Tibial artery (tissue), 4 donors: ENCODE data around the gene RABGAP1.

Experiments
- DNase-seq, 2 donors: peaks; one replicate each; pipeline ENCODE4 v3.0.0-alpha.2; 2019
- H3K27ac ChIP-seq, 2 donors: fragments of 200-600 bp; sonication (generic) in 1 of 2; 1 replicate in 1 of 2; 2 replicates in 1 of 2; pipeline ENCODE4 v1.5.1; 2018 to 2019; ENCODE audit warnings: mild to moderate bottlenecking in 1 of 2
- H3K27me3 ChIP-seq, 2 donors: fragments of 200-600 bp; sonication (generic) in 1 of 2; one replicate each; pipeline versions ENCODE4 v1.5.1 to v1.6.0; 2016 to 2019
- H3K36me3 ChIP-seq, 3 donors: fragments of 200-600 bp; sonication (generic) in 2 of 3; one replicate each; pipeline ENCODE4 v1.5.1; 2016 to 2019; ENCODE audit warnings: mild to moderate bottlenecking in 2 of 3
- H3K4me1 ChIP-seq, 4 donors: fragments of 200-600 bp; sonication (generic) in 2 of 4; 1 replicate in 3 of 4; 2 replicates in 1 of 4; pipeline ENCODE4 v1.5.1; 2016 to 2019
- H3K4me3 ChIP-seq, 2 donors: fragments of 200-600 bp; sonication (generic) in 1 of 2; 1 replicate in 1 of 2; 2 replicates in 1 of 2; pipeline ENCODE4 v1.5.1; 2018 to 2019; ENCODE audit warnings: mild to moderate bottlenecking in 2 of 2
- H3K9me3 ChIP-seq, 3 donors: fragments of 200-600 bp; sonication (generic) in 1 of 3; one replicate each; pipeline ENCODE4 v1.5.1; 2016 to 2019
- CTCF ChIP-seq, 2 experiments: fragments of 200-600 bp in 1 of 2; fragments of 450-650 bp in 1 of 2; IDR thresholded peaks; one replicate each; pipeline ENCODE4 v1.5.1; 2017 to 2019; ENCODE audit warnings: antibody characterized with exemption in 2 of 2, mild to moderate bottlenecking in 1 of 2, moderate library complexity in 1 of 2
- intact Hi-C: fragments of 100-400 bp; cut with DNase I; formaldehyde crosslinking; loops from one replicate; pipeline ENCODE4 v1.15.0; 2023; ENCODE audit warnings: low total_unique reads

RABGAP1 gene

GRCh38 chr9:123039617-123040219, 98.9 kb downstream of the RABGAP1 start:
- no peak for TF ChIP-seq CTCF (IDR thresholded peaks at IDR 0.05)
- H3K27ac ChIP-seq = peak overlapping the region; percentile 73 to 82
- no peaks in the 10 kb centered on the region for H3K27me3 ChIP-seq
- peaks cover 0 to 76% (median 22%) of the 10 kb centered on the region in 4 donors for H3K4me1 ChIP-seq
- no peak for DNase-seq
- no peaks in the 10 kb centered on the region for H3K9me3 ChIP-seq
- peaks cover 0 to 5% (median 0%) of the 10 kb centered on the region in 3 donors for H3K36me3 ChIP-seq
- no peak overlapping the region for H3K4me3 ChIP-seq
- intact Hi-C loops = no loop called here

GRCh38 chr9:123040801-123041200, 100.0 kb downstream of the RABGAP1 start:
- H3K4me3 ChIP-seq = no peak overlapping the region
- intact Hi-C loops = no loop called here
- H3K4me1 ChIP-seq = peaks cover 0 to 87% (median 28%) of the 10 kb centered on the region in 4 donors
- no peak for TF ChIP-seq CTCF (IDR thresholded peaks at IDR 0.05)
- no peak for DNase-seq
- no peaks in the 10 kb centered on the region for H3K27me3 ChIP-seq
- no peaks in the 10 kb centered on the region for H3K36me3 ChIP-seq
- H3K9me3 ChIP-seq = no peaks in the 10 kb centered on the region
- peak overlapping the region; percentile 73 to 82 for H3K27ac ChIP-seq

- DNase-seq = no peak
- Histone ChIP-seq H3K27me3 (no peaks in the 10 kb centered on the region), H3K36me3 (no peaks in the 10 kb centered on the region), H3K9me3 (no peaks in the 10 kb centered on the region), H3K4me3 (no peak overlapping the region), H3K27ac (peak overlapping the region; percentile 73 to 82), H3K4me1 (peaks cover 0 to 93% (median 31%) of the 10 kb centered on the region in 4 donors)
- intact Hi-C loops = no loop called here
- TF ChIP-seq CTCF (IDR thresholded peaks at IDR 0.05) = no peak
Observed at GRCh38 chr9:123041489-123041888, 100.7 kb downstream of the RABGAP1 start.

- intact Hi-C loops = no loop called here
- no peak for DNase-seq
- no peak for TF ChIP-seq CTCF (IDR thresholded peaks at IDR 0.05)
- peaks cover 0 to 99% (median 37%) of the 10 kb centered on the region in 4 donors for H3K4me1 ChIP-seq
- H3K4me3 ChIP-seq = no peak overlapping the region
- H3K9me3 ChIP-seq = no peaks in the 10 kb centered on the region
- no peaks in the 10 kb centered on the region for H3K36me3 ChIP-seq
- H3K27ac ChIP-seq = peak overlapping the region; percentile 73 to 82
- no peaks in the 10 kb centered on the region for H3K27me3 ChIP-seq
Observed at GRCh38 chr9:123043081-123043939, 102.5 kb downstream of the RABGAP1 start.

GRCh38 chr9:123044586-123044985, 103.8 kb downstream of the RABGAP1 start:
- Histone ChIP-seq H3K4me3 (no peak overlapping the region), H3K9me3 (no peaks in the 10 kb centered on the region), H3K27ac (peak overlapping the region; percentile 73 to 82), H3K36me3 (no peaks in the 10 kb centered on the region), H3K4me1 (peaks cover 0 to 99% (median 39%) of the 10 kb centered on the region in 4 donors), H3K27me3 (no peaks in the 10 kb centered on the region)
- no peak for TF ChIP-seq CTCF (IDR thresholded peaks at IDR 0.05)
- intact Hi-C loops = no loop called here
- no peak for DNase-seq
